HG03457 (cell line): ENCODE results near the gene FHOD1.

Source experiments
- ATAC-seq: cut with Tn5 transposase; IDR thresholded peaks from one replicate; pipeline ENCODE4 v1.9.1; 2021; ENCODE audit warnings: moderate number of reproducible peaks; ENCODE audit not compliant: unreplicated experiment

Gene FHOD1

GRCh38 chr16:67252609-67253497 is 5.6 kb upstream of the FHOD1 start:
- no peak for ATAC-seq

DNA sequence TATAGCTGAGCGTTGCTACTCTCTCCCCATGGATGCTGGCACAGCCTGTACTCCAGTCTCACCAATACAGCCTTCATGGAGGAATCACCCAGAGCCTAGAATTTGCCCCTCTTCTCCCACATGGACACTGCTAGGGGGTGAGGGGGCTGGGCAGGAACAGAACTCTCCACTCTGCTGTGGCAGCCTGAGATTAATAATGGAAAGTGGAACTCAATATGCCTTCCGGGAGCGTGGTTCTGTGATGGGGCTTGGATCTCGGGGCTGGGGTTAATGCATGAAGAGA is 2.7 kb upstream of the FHOD1 start:
- ATAC-seq: no peak

GRCh38 chr16:67249178-67250044 is 2.1 kb upstream of the FHOD1 start:
- no peak for ATAC-seq

- ATAC-seq: no peak
These were observed 1.3 kb upstream of the FHOD1 start, which contains the start of gene SLC9A5 for GRCh38 chr16:67248401-67249177. SLC9A5 (plus strand) TSS chr16:67248979; CDS start chr16:67249015, 36 bp downstream.

DNA sequence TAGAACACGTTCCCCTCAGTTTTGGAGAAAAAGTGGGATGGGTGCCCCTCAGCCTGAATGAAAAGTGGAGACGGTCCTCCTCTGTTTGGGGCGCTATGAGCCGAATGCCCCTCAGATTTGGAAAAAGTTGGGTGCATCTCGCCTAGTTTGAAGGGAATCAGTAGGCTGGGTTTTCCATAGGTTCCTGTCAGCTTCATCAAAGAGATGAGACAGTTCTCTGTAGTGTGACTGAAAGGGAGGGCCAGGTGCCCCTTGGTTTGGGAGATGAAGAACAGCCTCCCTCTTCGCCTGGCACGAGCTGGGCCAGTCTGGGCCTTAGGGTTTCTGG is 756 bp upstream of the FHOD1 start:
- no peak for ATAC-seq

GRCh38 chr16:67246756-67247191 is 507 bp downstream of the FHOD1 start:
- ATAC-seq: no peak

DNA sequence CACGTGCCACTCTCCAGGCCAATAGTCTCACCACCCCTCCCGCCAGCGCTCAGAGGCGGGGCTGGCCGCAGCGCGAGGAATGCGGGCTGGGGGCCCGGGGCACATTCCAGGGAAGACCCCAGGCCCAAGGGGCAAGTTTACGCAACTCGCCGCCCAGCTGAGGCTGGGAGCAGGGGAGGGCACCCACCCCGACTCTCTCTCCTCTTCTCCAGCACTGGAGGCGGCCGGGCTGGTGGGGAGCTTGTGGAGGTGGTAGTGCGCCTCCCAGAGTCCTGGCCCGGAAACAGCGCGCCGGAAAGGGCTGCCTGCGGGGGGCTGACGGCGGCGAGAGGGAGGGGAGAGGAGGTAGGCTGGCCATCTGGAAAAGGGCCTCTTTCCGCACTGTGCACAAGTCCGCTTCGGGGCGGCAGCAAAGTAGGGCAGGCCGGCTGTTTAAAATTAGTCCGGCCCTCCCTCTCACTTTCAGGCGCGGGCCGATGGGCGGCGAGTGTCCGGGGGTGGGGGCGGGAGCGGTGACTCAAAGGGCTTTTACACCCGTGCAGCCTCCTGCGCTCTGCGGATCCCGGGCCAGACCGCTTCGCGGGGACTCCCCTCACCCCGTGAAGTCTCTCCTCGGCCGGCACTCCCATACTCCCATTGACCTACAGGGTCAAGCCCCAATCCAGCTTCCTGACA is 1.1 kb downstream of the FHOD1 start:
- ATAC-seq: no peak

- no peak for ATAC-seq
These were observed 1.6 kb downstream of the FHOD1 start for GRCh38 chr16:67245674-67246080.

GRCh38 chr16:67245186-67245585 is 2.1 kb downstream of the FHOD1 start:
- ATAC-seq: no peak

- ATAC-seq: peak; percentile 42
These were observed 2.7 kb downstream of the FHOD1 start for GRCh38 chr16:67244387-67245185.

GRCh38 chr16:67243481-67243880 is 3.8 kb downstream of the FHOD1 start:
- no peak for ATAC-seq

DNA sequence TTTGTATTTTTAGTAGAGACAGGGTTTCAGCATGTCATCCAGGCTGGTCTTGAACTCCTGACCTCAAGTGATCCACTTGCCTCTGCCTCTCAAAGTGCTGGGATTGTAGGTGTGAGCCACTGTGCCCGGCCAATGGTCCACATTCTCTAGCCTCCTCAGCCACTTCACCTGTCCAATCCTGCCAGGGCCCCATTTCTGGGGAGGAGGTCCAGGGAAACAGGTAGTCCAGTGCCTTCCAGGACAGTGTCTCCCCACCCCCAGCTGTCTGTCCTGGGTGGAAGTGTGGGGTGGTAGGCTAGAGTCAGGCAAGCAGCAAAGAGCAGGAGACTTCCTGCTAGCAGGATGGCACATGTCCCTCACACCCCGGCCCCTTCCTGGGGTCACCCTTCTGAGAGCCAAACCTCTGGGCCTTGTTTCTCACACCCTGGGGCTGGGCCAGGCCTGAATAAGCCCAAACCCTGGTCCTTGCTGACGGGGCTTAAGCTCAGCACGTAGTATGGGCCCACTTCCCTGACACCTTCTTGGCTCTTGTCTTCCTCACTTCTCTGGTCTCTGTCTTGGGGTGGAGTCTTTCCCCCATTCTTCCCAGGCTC is 5.0 kb downstream of the FHOD1 start:
- ATAC-seq: no peak

- ATAC-seq: no peak
These were observed 6.0 kb downstream of the FHOD1 start for GRCh38 chr16:67241008-67241900.

- ATAC-seq: no peak
These were observed 6.8 kb downstream of the FHOD1 start for GRCh38 chr16:67240506-67240905.

GRCh38 chr16:67238806-67239470 is 8.3 kb downstream of the FHOD1 start:
- ATAC-seq: no peak

DNA sequence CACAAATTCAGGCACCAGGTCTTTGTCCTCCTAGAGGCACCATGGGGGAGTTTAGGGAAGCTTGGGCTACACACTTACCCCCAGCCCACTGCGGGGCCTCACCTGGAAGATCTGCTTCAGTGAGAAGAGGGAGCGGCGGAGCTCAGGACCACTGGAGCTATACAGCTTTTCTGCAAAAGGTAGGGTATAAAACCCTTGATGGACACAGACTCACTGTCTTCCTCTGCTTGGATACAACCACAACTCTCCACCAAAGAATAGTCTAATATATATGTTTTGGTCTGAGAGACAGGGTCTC is 9.1 kb downstream of the FHOD1 start:
- no peak for ATAC-seq

DNA sequence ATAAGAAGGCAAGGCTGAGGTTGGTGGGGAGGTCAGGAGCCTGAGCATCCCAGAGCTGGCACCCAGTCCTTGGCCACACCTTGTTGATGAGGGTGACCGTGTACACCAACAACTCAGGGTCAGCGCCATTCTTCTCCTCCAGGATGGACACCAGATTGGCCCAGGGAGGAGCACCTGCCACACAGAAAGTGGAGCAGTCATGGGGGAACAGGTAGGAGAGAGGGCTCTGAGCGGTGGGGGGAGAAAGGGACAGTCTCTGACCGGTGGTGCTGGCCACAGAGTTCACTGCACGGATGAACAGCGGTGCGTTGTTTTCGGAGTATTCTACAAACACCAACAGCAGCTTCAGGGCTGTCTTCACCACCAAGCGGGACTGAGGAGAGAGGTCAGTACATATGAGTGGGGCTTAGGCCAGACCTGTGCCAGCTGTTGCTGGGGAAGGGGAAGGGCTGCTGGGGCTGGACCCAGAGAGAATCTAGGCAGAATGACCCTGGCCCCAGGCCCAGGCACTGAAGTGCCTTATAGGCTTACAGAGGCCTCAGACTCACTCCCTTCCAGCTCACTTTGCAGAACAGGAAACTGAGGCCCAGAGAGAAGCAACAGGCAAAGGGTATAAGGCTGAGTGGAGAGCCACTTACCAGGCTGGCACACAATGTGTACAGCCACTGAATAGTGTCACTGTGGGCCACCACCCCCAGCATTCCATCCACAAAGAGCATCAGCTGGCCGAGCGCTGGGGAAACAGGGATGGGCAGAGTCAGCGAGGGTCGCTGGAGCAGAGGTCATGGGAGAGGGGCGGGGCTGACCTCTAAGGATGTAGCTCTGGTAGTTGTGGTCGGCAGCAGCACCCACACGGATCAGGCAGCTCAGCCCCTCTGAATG is 9.6 kb downstream of the FHOD1 start:
- no peak for ATAC-seq
